CD4-positive, alpha-beta T cell (primary cell): ENCODE results near the gene DSCAML1. TPM values are rescaled to one million over a fixed set of nuclear protein-coding genes. Genes with fewer than 3 reads are reported as not detected.

Source experiments
- ATAC-seq: fragments of 200-7000 bp; cut with Tn5 transposase; one replicate; pipeline ENCODE4 v1.10.0; 2022; ENCODE audit warnings: mild to moderate bottlenecking; ENCODE audit not compliant: poor library complexity
- CTCF ChIA-PET: fragments of 350-600 bp; sonication (Branson Sonifier 250); formaldehyde crosslinking; loops from one replicate; lab custom pipeline; 2021; ENCODE audit warnings: antibody characterized with exemption, inconsistent platforms; lab: Charles Lee
- POLR2A ChIA-PET: fragments of 350-600 bp; sonication (Branson Sonifier 250); formaldehyde crosslinking; loops from one replicate; lab custom pipeline; 2021; ENCODE audit warnings: antibody characterized with exemption, inconsistent platforms; lab: Charles Lee
- DNase-seq, 14 experiments: peaks; one replicate each; pipeline ENCODE4 v3.0.0-alpha.2; 2013 to 2020; ENCODE audit warnings: mixed read lengths in 2 of 14
- H3K27ac ChIP-seq, 2 donors: one replicate each; pipeline versions ENCODE4 v1.5.1 to v1.7.0; 2013; ENCODE audit warnings: low read length in 2 of 2, low read depth in 1 of 2, mild to moderate bottlenecking in 1 of 2
- H3K27me3 ChIP-seq, 2 experiments: 1 replicate in 1 of 2; 2 replicates in 1 of 2; pipeline versions ENCODE4 v1.6.1 to v1.7.0; 2013; ENCODE audit warnings: low read length in 2 of 2, control low read depth in 1 of 2, mild to moderate bottlenecking in 1 of 2, moderate library complexity in 1 of 2; ENCODE audit not compliant: insufficient read depth in 2 of 2, control insufficient read depth in 1 of 2
- H3K36me3 ChIP-seq: one replicate; pipeline ENCODE4 v1.6.1; 2013; ENCODE audit warnings: low read length, control low read depth; ENCODE audit not compliant: insufficient read depth
- H3K4me1 ChIP-seq: one replicate; pipeline ENCODE4 v1.6.1; 2013; ENCODE audit warnings: low read length, control low read depth; ENCODE audit not compliant: insufficient read depth
- H3K4me3 ChIP-seq: one replicate; pipeline ENCODE4 v1.5.1; 2013; ENCODE audit warnings: mild to moderate bottlenecking, low read length, moderate library complexity
- H3K9me3 ChIP-seq, 2 experiments: 1 replicate in 1 of 2; 2 replicates in 1 of 2; pipeline versions ENCODE4 v1.6.1 to v1.7.0; 2013; ENCODE audit warnings: low read length in 2 of 2, mild to moderate bottlenecking in 2 of 2, control low read depth in 1 of 2, moderate library complexity in 1 of 2; ENCODE audit not compliant: control insufficient read depth in 1 of 2, insufficient read depth in 1 of 2
- H3K27ac Mint-ChIP-seq: one replicate; pipeline ENCODE4 v1.8.0; 2020; ENCODE audit warnings: mixed read lengths
- H3K27me3 Mint-ChIP-seq: one replicate; pipeline ENCODE4 v1.8.0; 2021; ENCODE audit warnings: mixed read lengths
- H3K36me3 Mint-ChIP-seq: one replicate; pipeline ENCODE4 v1.8.0; 2021; ENCODE audit warnings: low read depth, mixed read lengths
- H3K4me1 Mint-ChIP-seq: one replicate; pipeline ENCODE4 v1.8.0; 2021; ENCODE audit warnings: low read depth, mixed read lengths
- H3K4me3 Mint-ChIP-seq: one replicate; pipeline ENCODE4 v1.8.0; 2020; ENCODE audit warnings: mild to moderate bottlenecking, mixed read lengths
- H3K9me3 Mint-ChIP-seq: one replicate; pipeline ENCODE4 v1.8.0; 2020; ENCODE audit warnings: mixed read lengths
- CTCF ChIP-seq: fragments of 200-600 bp; IDR thresholded peaks from one replicate; pipeline ENCODE4 v1.8.0; 2022; ENCODE audit warnings: antibody characterized with exemption, mild to moderate bottlenecking
- intact Hi-C, 2 experiments: fragments of 100-400 bp; cut with DNase I in 1 of 2; cut with micrococcal nuclease in 1 of 2; formaldehyde crosslinking; loops; one replicate each; pipeline versions ENCODE4 v1.15.1 to v1.9.0; 2023 to 2025; cut with DNase I, micrococcal nuclease
- total RNA-seq, 174 experiments: library from RNA in 2 of 174; stranded (reverse) in 2 of 174; gene quantifications; one replicate each; pipeline ENCODE4 v1.2.3 and lab custom pipeline; 2021 to 2026

DSCAML1 gene
- total RNA-seq, 2 experiments from 2014 or later, result 0.22 to 0.61 TPM

DNA sequence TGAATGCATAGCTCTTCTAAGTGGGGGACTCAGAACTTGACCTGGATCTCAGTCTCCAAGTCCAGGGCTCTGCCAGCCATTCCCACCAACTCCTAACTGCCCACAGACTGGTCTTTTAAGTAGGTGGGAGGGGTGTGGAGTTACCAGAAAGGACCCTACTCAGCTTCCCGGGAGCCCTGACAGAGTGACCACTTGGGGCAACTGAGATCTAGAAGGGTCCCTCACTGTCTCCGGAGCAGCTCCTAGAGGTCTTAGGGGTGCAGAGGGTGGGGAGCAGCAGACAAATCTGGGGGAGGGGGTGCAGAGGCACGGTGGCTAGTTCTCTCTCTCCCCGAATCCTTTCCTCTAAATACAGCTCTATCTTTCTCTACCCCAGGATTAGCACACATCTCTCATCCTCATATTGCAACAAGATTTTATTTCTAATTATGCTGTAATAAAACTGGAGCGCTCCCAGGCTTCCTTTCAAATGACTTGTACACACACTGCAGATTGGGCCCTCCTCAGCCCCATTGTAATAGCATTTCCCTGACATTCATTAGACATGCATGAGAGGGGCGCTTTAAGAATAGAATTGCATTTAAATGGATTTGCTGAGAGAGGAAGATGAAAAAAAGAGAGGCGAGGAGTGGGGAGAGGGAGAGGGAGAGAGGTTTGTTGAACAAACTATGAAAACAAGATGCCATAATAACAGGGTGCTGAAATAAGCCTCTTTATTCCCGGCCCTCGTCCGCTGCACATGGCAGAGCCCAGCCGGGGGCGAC lies 250.4 kb downstream of the DSCAML1 start:
- ATAC-seq (no peak), DNase-seq (no peak)
- no peak overlapping the region for H3K27ac Mint-ChIP-seq
- H3K27me3 Mint-ChIP-seq, result peaks cover 5% of the 10 kb centered on the region
- H3K9me3 Mint-ChIP-seq, result no peaks in the 10 kb centered on the region
- no peaks in the 10 kb centered on the region for H3K36me3 ChIP-seq
- no peak overlapping the region for H3K27ac ChIP-seq
- ChIA-PET POLR2A (no interaction called here), CTCF (no interaction called here)
- no peaks in the 10 kb centered on the region for H3K36me3 Mint-ChIP-seq
- intact Hi-C loops, result no loop called here
- H3K4me3 ChIP-seq, result no peak overlapping the region
- no peaks in the 10 kb centered on the region for H3K27me3 ChIP-seq
- H3K4me1 Mint-ChIP-seq, result no peaks in the 10 kb centered on the region
- H3K9me3 ChIP-seq, result peaks cover 0 to 3% of the 10 kb centered on the region in 2 experiments
- TF ChIP-seq CTCF, result no peak
- H3K4me3 Mint-ChIP-seq, result no peak overlapping the region
- no peaks in the 10 kb centered on the region for H3K4me1 ChIP-seq

DNA sequence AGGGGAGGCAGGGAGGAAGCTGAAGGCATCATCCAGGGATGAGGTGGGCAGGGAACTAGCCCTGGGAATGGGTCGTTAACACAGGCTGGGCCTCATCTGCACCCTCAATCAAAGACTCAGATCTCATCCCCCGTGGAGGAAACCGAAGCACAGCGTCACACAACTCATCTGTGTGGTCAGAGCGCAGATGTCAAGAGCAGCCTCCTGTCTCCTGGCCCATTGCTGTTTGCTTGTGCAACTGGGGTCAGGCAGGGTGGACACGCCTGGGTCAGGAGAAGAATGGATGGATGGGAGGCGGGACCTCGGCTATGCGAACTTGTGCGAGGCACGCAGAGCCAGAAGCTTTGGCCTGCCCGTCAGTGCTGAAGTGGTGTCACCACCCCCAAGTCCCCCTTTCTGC lies 251.3 kb downstream of the DSCAML1 start:
- Histone ChIP-seq H3K4me1 (no peaks in the 10 kb centered on the region), H3K4me3 (no peak overlapping the region), H3K36me3 (no peaks in the 10 kb centered on the region), H3K9me3 (peaks cover 0 to 3% of the 10 kb centered on the region in 2 experiments), H3K27me3 (no peaks in the 10 kb centered on the region), H3K27ac (no peak overlapping the region)
- no peak for DNase-seq
- Mint-ChIP-seq H3K27me3 (peaks cover 3% of the 10 kb centered on the region), H3K27ac (no peak overlapping the region), H3K4me1 (no peaks in the 10 kb centered on the region), H3K9me3 (no peaks in the 10 kb centered on the region), H3K36me3 (no peaks in the 10 kb centered on the region), H3K4me3 (no peak overlapping the region)
- TF ChIP-seq CTCF, result no peak
- intact Hi-C loops, result no loop called here
- POLR2A ChIA-PET, result no interaction called here
- ATAC-seq, result no peak
- CTCF ChIA-PET, result no interaction called here

DNA sequence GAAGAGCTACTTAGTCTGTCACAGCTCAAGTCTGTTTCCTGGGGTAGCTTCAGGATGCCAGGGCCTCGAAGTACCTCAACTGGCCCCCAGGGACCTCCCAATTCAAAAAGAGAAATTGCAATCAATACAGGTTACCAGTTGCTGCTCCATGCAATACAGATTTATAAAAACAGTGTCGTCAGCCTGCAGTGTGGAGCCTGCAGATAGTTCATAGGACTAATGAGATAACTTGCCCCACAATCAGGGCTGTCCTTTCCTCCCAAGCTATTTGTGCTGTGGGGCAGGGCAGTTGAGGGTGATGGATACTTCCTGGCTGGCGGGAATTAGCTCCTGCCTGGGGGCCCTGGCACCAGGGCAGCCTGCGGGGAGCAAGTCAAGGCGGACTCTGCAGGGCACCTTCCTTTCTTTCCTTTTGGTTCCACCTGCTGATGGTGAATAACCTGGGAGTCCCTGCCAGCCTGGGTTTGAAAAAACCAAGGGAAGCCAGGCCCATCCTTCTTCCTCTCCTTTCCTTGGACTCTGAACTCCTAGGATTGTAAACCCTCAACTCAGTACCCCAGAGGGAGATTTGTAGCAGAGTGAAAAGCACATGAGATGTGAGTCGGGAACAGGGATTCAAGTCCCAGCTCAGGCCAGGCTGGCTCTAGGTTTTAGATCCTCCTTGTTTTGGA lies 252.8 kb downstream of the DSCAML1 start:
- no peaks in the 10 kb centered on the region for H3K27me3 ChIP-seq
- TF ChIP-seq CTCF, result no peak
- ChIA-PET CTCF (no interaction called here), POLR2A (no interaction called here)
- H3K27me3 Mint-ChIP-seq, result no peaks in the 10 kb centered on the region
- no peaks in the 10 kb centered on the region for H3K4me1 ChIP-seq
- no peaks in the 10 kb centered on the region for H3K36me3 Mint-ChIP-seq
- DNase-seq (no peak), ATAC-seq (no peak)
- H3K4me3 ChIP-seq, result no peak overlapping the region
- intact Hi-C loops, result no loop called here
- H3K36me3 ChIP-seq, result no peaks in the 10 kb centered on the region
- H3K9me3 ChIP-seq, result peaks cover 0 to 3% of the 10 kb centered on the region in 2 experiments
- no peaks in the 10 kb centered on the region for H3K4me1 Mint-ChIP-seq
- no peaks in the 10 kb centered on the region for H3K9me3 Mint-ChIP-seq
- no peak overlapping the region for H3K27ac ChIP-seq
- H3K27ac Mint-ChIP-seq, result no peak overlapping the region
- H3K4me3 Mint-ChIP-seq, result no peak overlapping the region
